Measurements from ENCODE around the gene AARS1. TPM values are rescaled to one million over a fixed set of nuclear protein-coding genes. Genes with fewer than 3 reads are reported as not detected.

Gene AARS1
- total and polyA plus RNA-seq, 3 donors from 2014 or later, result 56.8 to 68.9 (median 68.7) TPM

DNA sequence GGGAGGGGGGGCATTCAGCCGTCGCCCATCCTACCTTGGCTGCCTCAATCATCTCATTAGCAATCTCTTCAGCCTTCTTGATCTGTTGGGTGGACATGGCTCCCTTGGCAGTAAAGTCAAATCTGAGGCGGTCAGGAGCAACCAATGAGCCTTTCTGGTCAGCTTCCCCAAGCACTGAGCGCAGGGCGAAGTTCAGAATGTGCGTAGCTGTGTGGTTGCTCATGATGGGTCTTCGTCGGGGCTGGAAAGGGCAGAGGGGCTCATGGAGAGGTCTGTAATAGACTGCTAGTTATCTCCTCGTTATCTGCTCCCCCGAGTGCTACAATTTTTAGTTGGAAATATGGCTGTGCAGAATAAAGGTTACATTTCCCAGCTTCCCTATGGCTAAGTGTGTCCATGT, 30.4 kb downstream of the AARS1 start:
- no peak overlapping the region for H3K4me3 ChIP-seq
- H3K27me3 ChIP-seq, result no peaks in the 10 kb centered on the region
- 96 to 97% methylated on average over 10 of the region's 10 CpGs for WGBS, 2 donors
- H3K4me1 ChIP-seq, result no peaks in the 10 kb centered on the region
- no peaks in the 10 kb centered on the region for H3K36me3 ChIP-seq (ENCODE audit: low read depth, missing control alignments)
- no peak overlapping the region for H3K27ac ChIP-seq
- no peak for DNase-seq
- TF ChIP-seq POLR2A (IDR thresholded peaks at IDR 0.05), result no peak
- TF ChIP-seq, protein P1, sequence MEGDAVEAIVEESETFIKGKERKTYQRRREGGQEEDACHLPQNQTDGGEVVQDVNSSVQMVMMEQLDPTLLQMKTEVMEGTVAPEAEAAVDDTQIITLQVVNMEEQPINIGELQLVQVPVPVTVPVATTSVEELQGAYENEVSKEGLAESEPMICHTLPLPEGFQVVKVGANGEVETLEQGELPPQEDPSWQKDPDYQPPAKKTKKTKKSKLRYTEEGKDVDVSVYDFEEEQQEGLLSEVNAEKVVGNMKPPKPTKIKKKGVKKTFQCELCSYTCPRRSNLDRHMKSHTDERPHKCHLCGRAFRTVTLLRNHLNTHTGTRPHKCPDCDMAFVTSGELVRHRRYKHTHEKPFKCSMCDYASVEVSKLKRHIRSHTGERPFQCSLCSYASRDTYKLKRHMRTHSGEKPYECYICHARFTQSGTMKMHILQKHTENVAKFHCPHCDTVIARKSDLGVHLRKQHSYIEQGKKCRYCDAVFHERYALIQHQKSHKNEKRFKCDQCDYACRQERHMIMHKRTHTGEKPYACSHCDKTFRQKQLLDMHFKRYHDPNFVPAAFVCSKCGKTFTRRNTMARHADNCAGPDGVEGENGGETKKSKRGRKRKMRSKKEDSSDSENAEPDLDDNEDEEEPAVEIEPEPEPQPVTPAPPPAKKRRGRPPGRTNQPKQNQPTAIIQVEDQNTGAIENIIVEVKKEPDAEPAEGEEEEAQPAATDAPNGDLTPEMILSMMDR (IDR thresholded peaks at IDR 0.05), result no peak
- no peaks in the 10 kb centered on the region for H3K9me3 ChIP-seq
- intact Hi-C loops (cut with DNase I; ENCODE audit: low total_unique reads), result no loop called here

DNA sequence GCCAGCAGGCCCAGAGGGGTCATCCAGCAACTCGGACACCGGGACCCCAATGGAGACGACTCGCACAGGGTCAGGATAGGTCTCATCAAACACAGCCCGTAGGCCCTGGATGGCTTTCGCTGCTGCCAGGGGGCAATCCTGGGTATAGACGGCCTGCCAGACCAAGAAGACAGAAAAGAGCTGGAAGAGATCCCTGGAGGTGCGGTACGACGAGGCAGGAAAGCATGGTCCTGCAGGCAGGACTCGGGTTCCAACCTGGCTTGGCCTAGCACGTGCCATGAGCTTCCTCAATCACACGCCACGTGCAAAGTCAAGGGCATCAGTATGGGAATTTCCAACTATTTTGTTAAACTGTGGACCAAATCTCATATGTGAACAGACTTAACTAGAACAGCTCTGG, 31.2 kb downstream of the AARS1 start:
- DNase-seq, result no peak
- Histone ChIP-seq H3K27ac (no peak overlapping the region), H3K27me3 (no peaks in the 10 kb centered on the region), H3K4me1 (no peaks in the 10 kb centered on the region), H3K4me3 (no peak overlapping the region), H3K36me3 (ENCODE audit: low read depth, missing control alignments) (no peaks in the 10 kb centered on the region), H3K9me3 (no peaks in the 10 kb centered on the region)
- no peak for TF ChIP-seq POLR2A (IDR thresholded peaks at IDR 0.05)
- TF ChIP-seq, protein P1 (IDR thresholded peaks at IDR 0.05), result no peak
- 94 to 100% methylated on average over 8 to 14 of the region's 14 CpGs for WGBS, 2 donors
- intact Hi-C loops (cut with DNase I; ENCODE audit: low total_unique reads), result no loop called here

DNA sequence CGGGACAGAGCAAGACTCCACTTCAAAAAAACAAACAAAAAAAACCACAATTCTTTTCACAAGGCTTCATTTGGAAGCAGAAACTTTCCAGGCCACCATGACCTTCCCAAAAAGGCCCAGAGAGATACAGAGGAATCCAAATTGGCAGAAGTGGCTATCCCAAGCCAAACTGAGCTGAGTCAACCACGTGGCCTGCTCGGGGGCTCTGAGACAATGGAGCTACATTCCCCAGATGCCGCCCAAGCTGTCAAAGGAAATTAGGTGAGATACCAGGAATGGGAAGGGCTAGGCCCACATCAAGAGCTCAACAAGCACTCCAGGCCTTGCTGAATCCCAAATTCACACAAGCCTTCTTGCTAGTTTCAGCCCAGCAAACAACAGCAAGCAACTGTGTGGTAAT, 31.9 kb downstream of the AARS1 start:
- 56 to 61% methylated on average over 4 of the region's 4 CpGs for WGBS, 2 donors
- DNase-seq, result no peak
- H3K4me3 ChIP-seq, result no peak overlapping the region
- TF ChIP-seq, protein P1 (IDR thresholded peaks at IDR 0.05), result no peak
- no peak for TF ChIP-seq POLR2A (IDR thresholded peaks at IDR 0.05)
- H3K36me3 ChIP-seq (ENCODE audit: low read depth, missing control alignments), result no peaks in the 10 kb centered on the region
- H3K27ac ChIP-seq, result no peak overlapping the region
- intact Hi-C loops (cut with DNase I; ENCODE audit: low total_unique reads), result no loop called here
- H3K9me3 ChIP-seq, result no peaks in the 10 kb centered on the region
- H3K27me3 ChIP-seq, result no peaks in the 10 kb centered on the region
- H3K4me1 ChIP-seq, result no peaks in the 10 kb centered on the region

DNA sequence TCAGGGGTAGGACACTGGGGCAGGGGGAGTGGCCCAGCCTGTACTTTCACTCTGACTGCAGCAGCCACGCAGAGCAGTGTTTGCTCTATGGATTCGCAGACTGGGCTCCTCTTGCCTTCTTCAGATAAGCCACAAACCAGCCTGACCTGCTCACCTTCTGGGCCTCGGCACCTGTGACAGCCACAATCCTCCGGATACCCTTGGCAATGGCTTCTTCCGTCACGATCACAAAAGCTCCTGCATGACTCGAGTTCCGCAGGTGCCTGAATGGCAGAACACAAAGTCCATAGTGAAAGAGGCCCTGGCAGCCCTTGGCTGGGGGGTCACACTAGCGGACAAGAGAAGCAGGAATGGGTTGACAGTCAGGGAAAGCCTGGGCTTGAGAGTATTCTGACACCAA, 33.7 kb downstream of the AARS1 start:
- 93 to 95% methylated on average over 9 of the region's 9 CpGs for WGBS, 2 donors
- intact Hi-C loops (cut with DNase I; ENCODE audit: low total_unique reads), result no loop called here
- Histone ChIP-seq H3K27ac (no peak overlapping the region), H3K4me1 (peaks cover 6% of the 10 kb centered on the region), H3K27me3 (no peaks in the 10 kb centered on the region), H3K36me3 (ENCODE audit: low read depth, missing control alignments) (no peaks in the 10 kb centered on the region), H3K4me3 (no peak overlapping the region), H3K9me3 (no peaks in the 10 kb centered on the region)
- DNase-seq, result no peak
- TF ChIP-seq POLR2A (IDR thresholded peaks at IDR 0.05), result no peak
- TF ChIP-seq, protein P1 (IDR thresholded peaks at IDR 0.05), result no peak

DNA sequence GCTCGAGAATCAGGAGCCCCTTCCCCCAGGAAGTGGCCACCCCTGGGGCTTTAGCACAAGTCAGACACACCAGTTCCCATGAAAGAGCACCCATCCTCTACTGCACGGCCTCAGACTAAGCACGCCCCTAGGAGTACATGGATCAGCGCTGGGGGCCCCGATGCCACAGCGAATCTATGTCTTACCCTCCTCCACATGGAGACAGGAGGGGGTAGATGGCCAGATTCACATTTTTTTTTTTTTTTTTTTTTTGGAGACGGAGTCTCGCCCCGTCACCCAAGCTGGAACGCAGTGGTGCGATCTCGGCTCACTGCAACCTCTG, 34.4 kb downstream of the AARS1 start:
- intact Hi-C loops (cut with DNase I; ENCODE audit: low total_unique reads), result no loop called here
- Histone ChIP-seq H3K36me3 (ENCODE audit: low read depth, missing control alignments) (no peaks in the 10 kb centered on the region), H3K27ac (no peak overlapping the region), H3K9me3 (no peaks in the 10 kb centered on the region), H3K27me3 (no peaks in the 10 kb centered on the region), H3K4me3 (no peak overlapping the region), H3K4me1 (peaks cover 12% of the 10 kb centered on the region)
- WGBS, 2 donors, result 94 to 97% methylated on average over 9 to 12 of the region's 12 CpGs
- DNase-seq, result no peak
- no peak for TF ChIP-seq POLR2A (IDR thresholded peaks at IDR 0.05)
- TF ChIP-seq, protein P1 (IDR thresholded peaks at IDR 0.05), result no peak

Data from testis (tissue), 3 donors.